T-helper 9 cell (primary cell): ENCODE results near the gene KCTD21.

Experiments used
- DNase-seq: peaks from one replicate; pipeline ENCODE4 v3.0.0-alpha.2; 2020

KCTD21 gene

DNA sequence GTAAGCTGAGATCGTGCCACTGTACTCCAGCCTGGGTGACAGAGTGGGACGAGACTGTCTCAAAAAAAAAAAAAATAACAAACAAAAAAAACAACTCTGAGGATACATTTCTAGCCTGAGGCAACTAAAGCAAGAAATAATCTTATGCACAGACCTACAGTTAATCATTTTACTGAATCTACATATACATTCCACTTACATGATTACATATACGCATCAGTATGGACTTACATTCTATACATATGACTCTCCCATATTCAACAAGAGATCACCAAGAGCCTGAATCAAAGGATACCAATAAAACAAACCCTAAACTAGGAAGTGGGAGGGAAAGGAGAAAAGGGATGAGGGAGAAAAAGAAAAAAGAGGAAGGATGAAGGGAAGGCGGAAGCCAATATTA is 50.1 kb downstream of the KCTD21 start:
- DNase-seq, result no peak

DNA sequence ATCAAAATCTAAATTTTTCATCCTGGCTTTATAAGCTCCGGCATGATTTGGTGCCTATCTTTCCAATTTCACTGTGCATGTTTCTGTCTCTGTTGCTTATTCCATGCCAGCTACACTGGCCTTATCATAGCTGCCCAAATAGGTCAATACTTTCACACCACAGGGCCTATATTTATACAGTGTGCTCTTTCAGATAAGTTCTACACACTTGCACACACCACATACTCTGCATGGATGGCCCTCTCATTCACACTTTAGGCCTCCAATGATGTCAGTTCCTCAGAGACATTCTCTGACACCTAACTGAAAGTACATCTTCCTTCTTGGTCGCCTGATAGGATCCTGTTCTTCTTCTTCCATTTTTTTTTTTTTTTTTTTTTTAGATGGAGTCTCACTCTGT is 56.0 kb downstream of the KCTD21 start:
- DNase-seq, result no peak

DNA sequence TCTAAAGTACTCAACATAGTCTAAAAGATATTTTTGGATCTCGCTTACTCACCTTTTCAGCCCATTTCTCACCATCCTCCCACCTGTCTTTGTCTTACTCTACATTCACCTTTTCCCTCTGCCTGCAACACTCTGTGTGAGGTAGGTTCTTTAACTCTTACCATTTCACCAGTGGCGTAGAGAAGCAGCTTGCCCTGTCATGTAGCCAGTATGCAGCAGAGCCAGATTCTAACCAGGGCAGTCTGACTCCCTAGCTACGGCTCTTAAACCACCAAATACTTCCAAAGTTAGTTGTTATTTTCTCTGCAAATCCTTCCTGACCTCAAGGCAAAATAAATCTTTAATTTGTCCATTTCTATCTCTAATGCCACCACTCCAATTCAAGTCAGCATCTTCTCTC is 56.5 kb downstream of the KCTD21 start:
- DNase-seq, result no peak

DNA sequence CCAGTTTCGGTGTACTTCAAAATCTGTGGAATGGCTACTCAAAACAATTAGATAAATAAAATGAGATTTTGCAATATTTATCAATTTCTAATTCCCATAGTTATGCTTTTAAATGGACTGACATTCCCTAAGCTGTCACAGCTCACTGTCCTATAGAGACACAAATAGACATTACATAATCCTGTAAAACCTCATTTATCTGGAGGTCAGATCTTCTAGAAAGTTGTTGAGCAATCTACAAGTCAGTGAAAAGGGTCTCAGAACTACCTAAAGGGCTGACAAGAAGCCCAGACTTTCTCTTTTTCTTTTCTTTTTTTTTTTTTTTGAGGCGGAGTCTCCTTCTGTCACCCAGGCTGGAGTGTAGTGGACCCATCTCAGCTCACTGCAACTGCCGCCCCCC is 61.0 kb downstream of the KCTD21 start:
- DNase-seq, result no peak
